Activated CD8-positive, alpha-beta memory T cell treated with anti-CD3 and anti-CD28 coated beads for 36 hours (primary cell): ENCODE data around the gene ASXL2. TPM values are rescaled to one million over a fixed set of nuclear protein-coding genes. Genes with fewer than 3 reads are reported as not detected.

Experiments
- CTCF ChIA-PET: fragments of 350-600 bp; sonication (Branson Sonifier 250); formaldehyde crosslinking; loops from one replicate; lab custom pipeline; 2021; ENCODE audit warnings: antibody characterized with exemption; lab: Charles Lee
- POLR2A ChIA-PET: fragments of 350-600 bp; sonication (Branson Sonifier 250); formaldehyde crosslinking; loops from one replicate; lab custom pipeline; 2021; ENCODE audit warnings: antibody characterized with exemption; lab: Charles Lee
- total RNA-seq, 2 experiments: library from RNA; stranded (reverse); gene quantifications; one replicate each; pipeline ENCODE4 v1.2.3, GENCODE V29; 2021

The ASXL2 gene
- total RNA-seq, 2 experiments from 2014 or later, result 84.2 to 84.7 TPM

GRCh38 chr2:25692737-25693445, 185.4 kb downstream of the ASXL2 start:
- POLR2A ChIA-PET, result no interaction called here
- CTCF ChIA-PET, result no interaction called here

- POLR2A ChIA-PET, result no interaction called here
- CTCF ChIA-PET, result interaction anchor here (0.7 to 1.4 kb wide), 3 partner anchors 8 to 357 kb away, joined by 3 to 5 read pairs (median 3); no protein-coding TSS in a partner anchor
Observed at GRCh38 chr2:25692143-25692542, 186.1 kb downstream of the ASXL2 start.

- ChIA-PET POLR2A (no interaction called here), CTCF (interaction anchor here (0.8 kb wide), 1 partner anchor 94 kb away, joined by 5 read pairs; no protein-coding TSS in a partner anchor)
Observed at GRCh38 chr2:25690058-25690457, 188.2 kb downstream of the ASXL2 start.

DNA sequence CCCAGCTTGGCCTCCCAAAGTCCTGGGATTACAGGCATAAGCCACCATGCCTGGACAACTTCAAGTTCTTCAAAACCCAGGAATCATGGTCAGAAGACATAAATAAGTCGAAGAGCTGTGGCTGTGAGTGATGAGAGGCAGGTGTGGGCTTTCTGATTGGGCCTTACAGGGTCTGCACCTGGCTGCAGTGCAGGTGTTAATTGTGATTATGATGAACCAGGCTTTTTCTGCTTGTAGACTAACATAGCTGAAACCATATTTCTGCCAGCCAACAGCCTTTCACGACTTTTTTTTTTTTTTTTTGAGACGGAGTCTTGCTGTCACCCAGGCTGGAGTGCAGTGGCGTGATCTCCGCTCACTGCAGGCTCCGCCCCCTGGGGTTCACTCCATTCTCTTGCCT, 190.1 kb downstream of the ASXL2 start:
- POLR2A ChIA-PET, result no interaction called here
- CTCF ChIA-PET, result interaction anchor here (0.7 kb wide), 1 partner anchor 66 kb away, joined by 6 read pairs; no protein-coding TSS in a partner anchor

- CTCF ChIA-PET, result no interaction called here
- POLR2A ChIA-PET, result no interaction called here
Observed at GRCh38 chr2:25685741-25686140, 192.5 kb downstream of the ASXL2 start.

- ChIA-PET CTCF (no interaction called here), POLR2A (no interaction called here)
Observed at GRCh38 chr2:25684577-25685473, 193.5 kb downstream of the ASXL2 start.

Other genes with a start within 250 kb of the ASXL2 start
- 10 to 100 TPM; 16.9 to 19.8 TPM for gene DTNB, start 204.9 kb downstream of the ASXL2 start, total RNA-seq
- 1 to 10 TPM; 5.1 to 6.6 TPM for gene KIF3C, start 104.0 kb upstream of the ASXL2 start, total RNA-seq
- gene RAB10, start 155.6 kb upstream of the ASXL2 start, total RNA-seq, result 100 to 1,000 TPM; 150 to 152 TPM